ENCODE measurements around the gene ACOT13. TPM values are rescaled to one million over a fixed set of nuclear protein-coding genes. Genes with fewer than 3 reads are reported as not detected.

ACOT13 gene
- total and polyA plus RNA-seq, 4 experiments from 2014 or later, result 11.1 to 19.3 (median 14.9) TPM

- H3K27ac ChIP-seq (ENCODE audit: low read depth, low read length), result no peak overlapping the region
- ChIA-PET CTCF (ENCODE audit: partially characterized antibody) (no interaction called here), POLR2A (ENCODE audit: partially characterized antibody) (no interaction called here)
- Mint-ChIP-seq H3K27ac (no peak overlapping the region), H3K4me3 (no peak overlapping the region), H3K36me3 (peaks cover 0 to 4% of the 10 kb centered on the region in 2 donors), H3K4me1 (no peaks in the 10 kb centered on the region), H3K27me3 (no peaks in the 10 kb centered on the region), H3K9me3 (no peaks in the 10 kb centered on the region)
- H3K4me1 ChIP-seq (ENCODE audit: insufficient read depth, low read length), result no peaks in the 10 kb centered on the region
- H3K9me3 ChIP-seq (ENCODE audit: control insufficient read depth in 1 of 2, low read length in 2 of 2), result no peaks in the 10 kb centered on the region
- no peak overlapping the region for H3K4me3 ChIP-seq (ENCODE audit: low read length in 2 of 2)
- DNase-seq, result no peak
- no peaks in the 10 kb centered on the region for H3K27me3 ChIP-seq (ENCODE audit: insufficient read depth, low read length)
- intact Hi-C loops (cut with micrococcal nuclease), result no loop called here
- H3K36me3 ChIP-seq (ENCODE audit: insufficient read depth, low read length), result no peaks in the 10 kb centered on the region
Measured at GRCh38 chr6:24680582-24680981, 13.7 kb downstream of the ACOT13 start.

GRCh38 chr6:24683297-24684296 lies 16.7 kb downstream of the ACOT13 start:
- Mint-ChIP-seq H3K36me3 (peaks cover 3 to 9% of the 10 kb centered on the region in 2 donors), H3K4me3 (no peak overlapping the region), H3K27me3 (no peaks in the 10 kb centered on the region), H3K4me1 (peaks cover 0 to 4% (median 0%) of the 10 kb centered on the region in 4 donors), H3K27ac (no peak overlapping the region), H3K9me3 (no peaks in the 10 kb centered on the region)
- no peak for DNase-seq
- Histone ChIP-seq H3K4me3 (ENCODE audit: low read length in 2 of 2) (no peak overlapping the region), H3K27ac (ENCODE audit: low read depth, low read length) (no peak overlapping the region), H3K9me3 (ENCODE audit: control insufficient read depth in 1 of 2, low read length in 2 of 2) (no peaks in the 10 kb centered on the region), H3K36me3 (ENCODE audit: insufficient read depth, low read length) (no peaks in the 10 kb centered on the region), H3K27me3 (ENCODE audit: insufficient read depth, low read length) (no peaks in the 10 kb centered on the region), H3K4me1 (ENCODE audit: insufficient read depth, low read length) (no peaks in the 10 kb centered on the region)
- ChIA-PET POLR2A (ENCODE audit: partially characterized antibody) (no interaction called here), CTCF (ENCODE audit: partially characterized antibody) (interaction anchor here (1.4 kb wide), 1 partner anchor 103 kb away, joined by 4 read pairs; no protein-coding TSS in a partner anchor)
- intact Hi-C loops (cut with micrococcal nuclease), result no loop called here

DNA sequence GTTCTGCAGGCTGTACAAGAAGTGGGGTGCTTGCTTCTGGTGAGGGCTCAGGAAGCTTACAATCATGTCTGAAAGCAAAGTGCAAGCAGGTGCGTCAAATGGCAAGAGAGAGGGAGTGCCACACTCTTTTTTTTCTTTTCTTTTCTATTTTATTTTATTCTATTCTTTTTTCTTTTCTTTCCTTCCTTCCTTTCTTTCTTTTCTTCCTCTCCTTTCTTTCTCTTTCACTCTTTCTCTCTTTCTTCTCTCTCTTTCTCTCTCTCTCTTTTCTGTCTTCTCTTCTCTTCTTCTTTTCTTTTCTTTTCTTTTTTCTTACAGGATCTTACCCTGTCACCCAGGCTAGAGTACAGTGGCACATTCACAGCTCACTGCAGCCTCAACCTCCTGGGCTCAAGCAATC lies 19.5 kb downstream of the ACOT13 start:
- H3K27ac ChIP-seq (ENCODE audit: low read depth, low read length), result no peak overlapping the region
- H3K9me3 ChIP-seq (ENCODE audit: control insufficient read depth in 1 of 2, low read length in 2 of 2), result no peaks in the 10 kb centered on the region
- Mint-ChIP-seq H3K4me3 (no peak overlapping the region), H3K27me3 (no peaks in the 10 kb centered on the region), H3K27ac (peak overlapping the region in 1 of 7 donors; percentile 64), H3K9me3 (no peaks in the 10 kb centered on the region), H3K4me1 (peaks cover 0 to 4% (median 0%) of the 10 kb centered on the region in 4 donors), H3K36me3 (peaks cover 3 to 9% of the 10 kb centered on the region in 2 donors)
- ChIA-PET POLR2A (ENCODE audit: partially characterized antibody) (no interaction called here), CTCF (ENCODE audit: partially characterized antibody) (interaction anchor here (1.2 kb wide), 1 partner anchor 105 kb away, joined by 3 read pairs; no protein-coding TSS in a partner anchor)
- H3K36me3 ChIP-seq (ENCODE audit: insufficient read depth, low read length), result no peaks in the 10 kb centered on the region
- intact Hi-C loops (cut with micrococcal nuclease), result no loop called here
- no peaks in the 10 kb centered on the region for H3K27me3 ChIP-seq (ENCODE audit: insufficient read depth, low read length)
- H3K4me3 ChIP-seq (ENCODE audit: low read length in 2 of 2), result no peak overlapping the region
- H3K4me1 ChIP-seq (ENCODE audit: insufficient read depth, low read length), result no peaks in the 10 kb centered on the region
- no peak for DNase-seq

DNA sequence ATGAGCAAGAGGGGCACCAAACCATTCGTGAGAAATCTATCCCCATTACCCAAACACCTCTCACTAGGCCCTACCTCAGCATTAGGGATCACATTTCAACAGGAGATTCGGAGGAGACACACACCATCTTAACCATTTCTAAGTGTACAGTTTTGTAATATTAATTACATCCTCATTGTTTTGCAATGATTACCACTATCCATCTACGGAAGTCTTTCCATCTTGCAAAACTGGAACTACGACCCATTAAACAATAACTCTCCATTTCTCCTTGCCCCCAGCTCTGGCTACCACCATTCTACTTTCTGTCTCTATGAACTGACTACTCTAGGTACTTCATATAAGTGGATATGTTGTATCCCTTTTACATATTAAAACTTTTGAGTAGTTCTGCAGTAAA lies 20.1 kb downstream of the ACOT13 start:
- no peaks in the 10 kb centered on the region for H3K9me3 ChIP-seq (ENCODE audit: control insufficient read depth in 1 of 2, low read length in 2 of 2)
- no peak overlapping the region for H3K27ac ChIP-seq (ENCODE audit: low read depth, low read length)
- intact Hi-C loops (cut with micrococcal nuclease), result no loop called here
- Mint-ChIP-seq H3K27me3 (no peaks in the 10 kb centered on the region), H3K9me3 (no peaks in the 10 kb centered on the region), H3K4me1 (peaks cover 0 to 4% (median 0%) of the 10 kb centered on the region in 4 donors), H3K27ac (no peak overlapping the region), H3K4me3 (no peak overlapping the region), H3K36me3 (peaks cover 3 to 5% of the 10 kb centered on the region in 2 donors)
- H3K36me3 ChIP-seq (ENCODE audit: insufficient read depth, low read length), result no peaks in the 10 kb centered on the region
- H3K4me3 ChIP-seq (ENCODE audit: low read length in 2 of 2), result no peak overlapping the region
- POLR2A ChIA-PET (ENCODE audit: partially characterized antibody), result no interaction called here
- no peaks in the 10 kb centered on the region for H3K27me3 ChIP-seq (ENCODE audit: insufficient read depth, low read length)
- CTCF ChIA-PET (ENCODE audit: partially characterized antibody), result interaction anchor here (1.2 kb wide), 1 partner anchor 106 kb away, joined by 3 read pairs; no protein-coding TSS in a partner anchor
- no peak for DNase-seq
- no peaks in the 10 kb centered on the region for H3K4me1 ChIP-seq (ENCODE audit: insufficient read depth, low read length)

- peaks cover 0 to 8% (median 4%) of the 10 kb centered on the region in 4 donors for H3K4me1 Mint-ChIP-seq
Measured at GRCh38 chr6:24689964-24690363, 23.1 kb downstream of the ACOT13 start.

GRCh38 chr6:24690593-24690992 lies 23.7 kb downstream of the ACOT13 start:
- CTCF ChIA-PET (ENCODE audit: partially characterized antibody), result interaction anchor here (3.1 kb wide), 1 partner anchor 108 kb away, joined by 25 read pairs; no protein-coding TSS in a partner anchor
- H3K27me3 Mint-ChIP-seq, result no peaks in the 10 kb centered on the region
- H3K9me3 ChIP-seq (ENCODE audit: control insufficient read depth in 1 of 2, low read length in 2 of 2), result no peaks in the 10 kb centered on the region
- H3K36me3 Mint-ChIP-seq, result peaks cover 3 to 5% of the 10 kb centered on the region in 2 donors
- peak overlapping the region in 2 of 7 donors; percentile 3 to 15 for H3K27ac Mint-ChIP-seq
- H3K4me3 ChIP-seq (ENCODE audit: low read length in 2 of 2), result no peak overlapping the region
- no peaks in the 10 kb centered on the region for H3K9me3 Mint-ChIP-seq
- no peaks in the 10 kb centered on the region for H3K27me3 ChIP-seq (ENCODE audit: insufficient read depth, low read length)
- POLR2A ChIA-PET (ENCODE audit: partially characterized antibody), result no interaction called here
- H3K36me3 ChIP-seq (ENCODE audit: insufficient read depth, low read length), result no peaks in the 10 kb centered on the region
- H3K4me1 Mint-ChIP-seq, result peaks cover 4 to 12% (median 6%) of the 10 kb centered on the region in 4 donors
- no peaks in the 10 kb centered on the region for H3K4me1 ChIP-seq (ENCODE audit: insufficient read depth, low read length)
- H3K27ac ChIP-seq (ENCODE audit: low read depth, low read length), result no peak overlapping the region
- DNase-seq, result no peak
- no peak overlapping the region for H3K4me3 Mint-ChIP-seq
- intact Hi-C loops (cut with micrococcal nuclease), result loop anchor here (10.0 kb wide), 1 partner anchor 196 kb away; the partner anchor contains the start of gene ALDH5A1

More at GRCh38 chr6:24689964-24690363, 23.1 kb downstream of the ACOT13 start:
- DNase-seq, result no peak
- Histone ChIP-seq H3K4me3 (ENCODE audit: low read length in 2 of 2) (no peak overlapping the region), H3K4me1 (ENCODE audit: insufficient read depth, low read length) (no peaks in the 10 kb centered on the region), H3K27ac (ENCODE audit: low read depth, low read length) (no peak overlapping the region), H3K36me3 (ENCODE audit: insufficient read depth, low read length) (no peaks in the 10 kb centered on the region), H3K27me3 (ENCODE audit: insufficient read depth, low read length) (no peaks in the 10 kb centered on the region), H3K9me3 (ENCODE audit: control insufficient read depth in 1 of 2, low read length in 2 of 2) (no peaks in the 10 kb centered on the region)
- ChIA-PET POLR2A (ENCODE audit: partially characterized antibody) (no interaction called here), CTCF (ENCODE audit: partially characterized antibody) (interaction anchor here (0.7 to 2.2 kb wide), 3 partner anchors 105 to 110 kb away, joined by 3 to 11 read pairs (median 6); no protein-coding TSS in a partner anchor)
- Mint-ChIP-seq H3K27me3 (no peaks in the 10 kb centered on the region), H3K4me3 (no peak overlapping the region), H3K27ac (no peak overlapping the region), H3K36me3 (peaks cover 3 to 5% of the 10 kb centered on the region in 2 donors), H3K9me3 (no peaks in the 10 kb centered on the region)
- intact Hi-C loops (cut with micrococcal nuclease), result loop anchor here (10.0 kb wide), 1 partner anchor 195 kb away; the partner anchor contains the start of gene ALDH5A1

- no peak for DNase-seq
- Histone ChIP-seq H3K4me1 (ENCODE audit: insufficient read depth, low read length) (no peaks in the 10 kb centered on the region), H3K27me3 (ENCODE audit: insufficient read depth, low read length) (no peaks in the 10 kb centered on the region), H3K36me3 (ENCODE audit: insufficient read depth, low read length) (no peaks in the 10 kb centered on the region), H3K4me3 (ENCODE audit: low read length in 2 of 2) (no peak overlapping the region), H3K9me3 (ENCODE audit: control insufficient read depth in 1 of 2, low read length in 2 of 2) (no peaks in the 10 kb centered on the region), H3K27ac (ENCODE audit: low read depth, low read length) (no peak overlapping the region)
- Mint-ChIP-seq H3K27ac (no peak overlapping the region), H3K4me1 (peaks cover 4 to 12% (median 7%) of the 10 kb centered on the region in 4 donors), H3K4me3 (no peak overlapping the region), H3K9me3 (no peaks in the 10 kb centered on the region), H3K36me3 (peaks cover 3 to 5% of the 10 kb centered on the region in 2 donors), H3K27me3 (no peaks in the 10 kb centered on the region)
- POLR2A ChIA-PET (ENCODE audit: partially characterized antibody), result interaction anchor here (1.2 kb wide), 1 partner anchor 25 kb away, joined by 3 read pairs; the partner anchor contains the start of genes ACOT13 and TDP2
- intact Hi-C loops (cut with micrococcal nuclease), result loop anchor here (10.0 kb wide), 1 partner anchor 197 kb away; the partner anchor contains the start of gene ALDH5A1
- CTCF ChIA-PET (ENCODE audit: partially characterized antibody), result interaction anchor here (0.7 to 3.1 kb wide), 3 partner anchors 14 to 112 kb away, joined by 3 to 25 read pairs (median 3); no protein-coding TSS in a partner anchor
Measured at GRCh38 chr6:24691550-24691949, 24.7 kb downstream of the ACOT13 start.
